HG03135 (cell line): ENCODE data around the gene GTSE1.
A peak's percentile ranks its signal among the peaks of the same experiment; 100 is the strongest.
"Not testable (repeated sequence)": the region's sequence is repeated elsewhere in the genome, so short reads cannot be mapped to it uniquely, and the experiment has no call there.

Source experiments
- ATAC-seq: cut with Tn5 transposase; IDR thresholded peaks from one replicate; pipeline ENCODE4 v1.9.1; 2021; ENCODE audit warnings: mild to moderate bottlenecking, moderate library complexity; ENCODE audit not compliant: unreplicated experiment

The GTSE1 gene

GRCh38 chr22:46292173-46292572, 4.5 kb upstream of the GTSE1 start:
- no peak for ATAC-seq

GRCh38 chr22:46292732-46293131, 3.9 kb upstream of the GTSE1 start:
- no peak for ATAC-seq

DNA sequence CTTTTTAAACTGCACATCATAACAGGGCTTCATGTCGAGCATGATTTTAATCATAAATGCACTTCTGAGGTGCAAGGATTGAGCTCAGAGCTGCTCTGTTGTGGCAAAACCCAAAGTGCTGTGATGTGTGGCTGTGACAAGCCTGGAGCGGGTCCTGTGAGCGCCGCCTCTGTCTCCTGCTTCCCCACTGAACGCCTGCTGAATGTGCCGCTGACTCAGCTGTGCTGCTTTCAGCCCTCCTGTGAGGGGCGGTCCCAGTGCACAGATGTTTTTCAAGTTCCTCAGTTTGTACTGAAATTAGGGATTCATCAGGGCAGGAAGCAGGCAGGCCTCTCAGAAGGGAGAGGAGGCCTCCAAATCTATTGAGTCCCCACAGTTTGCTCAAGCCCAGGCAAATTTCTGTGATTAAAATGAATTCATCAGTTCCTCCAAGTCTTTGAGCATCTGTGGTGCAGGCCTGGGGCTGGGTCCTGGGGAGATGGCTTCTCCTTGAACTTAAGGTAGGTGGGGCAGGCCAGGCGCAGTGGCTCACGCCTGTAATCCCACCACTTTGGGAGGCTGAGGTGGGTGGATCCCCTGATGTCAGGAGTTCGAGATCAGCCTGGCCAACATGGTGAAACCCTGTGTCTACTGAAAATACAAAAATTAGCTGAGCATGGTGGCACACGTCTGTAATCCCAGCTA, 3.0 kb upstream of the GTSE1 start:
- ATAC-seq, result no peak

DNA sequence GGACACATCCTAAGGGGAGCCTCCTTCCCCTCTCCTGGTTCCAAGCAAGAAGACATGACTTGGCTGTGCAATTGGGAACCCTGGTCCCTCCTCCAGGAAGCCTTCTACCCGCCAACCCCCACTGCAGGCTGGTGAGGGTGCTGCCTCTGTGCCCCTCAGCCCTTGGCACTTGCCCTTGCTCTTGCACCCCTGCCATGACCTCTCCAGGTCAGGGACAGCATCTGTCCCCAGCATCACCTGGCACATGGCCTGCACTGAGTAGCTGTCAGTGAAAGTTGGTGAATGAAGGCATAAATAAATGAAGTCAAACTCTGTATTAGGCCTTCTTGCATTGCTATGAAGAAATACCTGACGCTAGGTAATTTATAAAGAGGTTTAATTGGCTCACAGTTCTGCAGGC, 1.9 kb upstream of the GTSE1 start:
- ATAC-seq, result no peak

DNA sequence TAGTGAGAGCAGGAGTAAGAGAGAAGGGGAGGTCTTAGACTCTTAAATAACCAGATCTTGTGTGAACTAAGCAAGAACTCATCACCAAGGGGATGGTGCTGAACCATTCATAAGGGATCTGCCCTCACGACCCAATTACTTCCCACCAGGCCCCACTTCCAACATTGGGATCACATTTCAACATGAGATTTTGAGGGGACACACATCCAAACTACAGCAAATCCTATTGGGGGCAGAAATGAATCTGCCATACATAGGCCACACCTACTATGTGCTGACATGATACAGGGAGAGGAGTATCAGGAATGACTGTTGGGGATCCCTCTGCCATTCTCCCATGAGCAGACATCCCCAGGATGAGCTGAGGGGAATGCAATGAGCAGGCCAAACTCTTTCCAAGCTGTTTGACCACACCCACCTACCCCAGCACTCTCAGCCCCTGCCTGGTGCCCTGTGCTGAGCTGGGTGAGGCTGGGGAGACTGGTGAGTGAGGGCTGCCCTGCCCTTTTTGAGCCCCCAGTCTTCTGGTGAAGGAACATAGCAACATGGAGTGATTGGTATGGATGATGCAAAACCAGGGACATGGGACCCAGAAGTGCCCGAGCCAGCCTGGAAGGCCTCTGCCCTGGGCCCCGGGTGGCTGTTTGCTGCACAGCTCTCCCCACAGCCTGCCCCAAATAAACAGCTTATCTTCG, 1.2 kb upstream of the GTSE1 start:
- no peak for ATAC-seq

DNA sequence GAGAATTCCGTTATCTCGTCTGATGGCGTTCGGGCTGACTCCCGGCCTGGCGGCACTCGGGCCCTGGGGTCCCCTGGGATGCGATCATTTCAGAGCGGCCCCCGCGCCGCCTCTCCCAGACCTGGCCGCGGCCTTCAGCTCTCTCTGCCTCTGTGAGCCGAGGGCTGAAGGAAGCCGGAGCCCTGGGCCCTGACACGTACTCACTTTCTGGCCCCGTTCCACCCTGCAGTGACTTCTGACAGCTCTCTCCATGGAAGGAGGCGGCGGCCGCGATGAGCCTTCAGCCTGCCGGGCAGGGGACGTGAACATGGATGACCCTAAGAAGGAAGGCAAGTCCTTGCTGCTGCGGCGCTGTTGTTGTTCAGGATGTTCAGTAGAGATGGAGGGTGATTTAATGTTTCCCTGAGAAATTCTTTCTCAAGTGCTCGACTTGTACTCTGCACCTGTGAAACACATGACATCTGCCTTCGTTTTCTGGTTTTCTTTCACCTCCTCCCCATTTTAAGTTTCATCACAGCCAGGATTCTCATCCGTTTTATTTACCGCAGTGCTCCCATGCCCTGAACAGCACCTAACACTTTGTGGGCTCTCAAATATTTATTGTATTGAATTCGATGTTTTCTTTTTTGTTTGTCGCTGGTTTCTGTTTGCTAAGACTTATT, 612 bp downstream of the GTSE1 start:
- ATAC-seq, result peak; percentile 20

- ATAC-seq, result no peak
Measured at GRCh38 chr22:46299101-46299500, 2.4 kb downstream of the GTSE1 start.

DNA sequence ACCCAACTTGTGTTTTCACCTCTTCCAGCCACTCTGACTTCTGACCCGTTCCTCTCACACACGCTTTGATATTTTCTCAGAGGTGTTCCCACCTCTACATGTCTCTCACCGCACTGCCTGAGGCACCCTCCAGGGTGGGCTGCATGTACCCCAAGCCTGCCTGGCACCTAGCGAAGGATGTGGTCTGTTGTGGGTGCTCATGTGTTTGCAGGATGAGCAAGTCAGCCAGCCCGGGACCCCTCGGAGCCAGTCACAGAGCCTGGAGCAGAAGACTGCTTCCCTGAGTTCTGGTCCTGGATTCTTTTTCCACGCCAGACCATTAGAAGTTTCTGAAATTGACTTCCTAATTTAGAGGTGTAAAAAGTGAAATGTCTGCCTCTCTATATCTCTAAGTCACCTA, 3.8 kb downstream of the GTSE1 start:
- ATAC-seq, result no peak

DNA sequence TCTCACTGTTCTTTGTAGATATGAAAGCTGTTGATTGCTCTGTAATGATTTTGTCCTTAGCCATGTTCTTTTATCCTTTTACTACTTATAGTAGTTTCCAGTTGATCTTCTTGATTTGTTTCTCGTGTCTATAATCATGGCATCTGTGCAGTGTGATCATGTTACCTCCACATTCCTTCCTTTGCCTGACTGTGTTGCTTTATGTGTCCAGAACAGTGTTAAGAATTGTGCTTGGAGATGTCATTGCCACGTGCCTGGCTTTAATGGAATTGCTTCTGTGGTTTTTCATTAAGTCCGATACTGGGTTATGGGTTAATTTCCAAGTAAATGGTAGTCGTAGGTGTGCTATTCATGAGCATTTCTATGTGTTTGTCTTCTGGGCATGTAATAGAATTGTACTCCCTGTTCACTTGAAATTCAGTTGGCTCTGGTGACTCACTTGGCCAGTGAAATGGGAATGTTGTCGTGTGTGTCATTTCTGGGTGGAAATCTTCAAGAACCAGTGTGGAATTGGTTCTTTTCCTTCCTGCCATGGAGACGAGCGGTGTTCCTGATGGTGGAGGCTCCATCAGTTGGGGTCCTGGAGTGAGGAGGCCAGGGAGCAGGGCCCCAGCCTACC, 6.8 kb downstream of the GTSE1 start:
- ATAC-seq, result no peak

- no peak for ATAC-seq
Measured at GRCh38 chr22:46308283-46308988, 11.8 kb downstream of the GTSE1 start.

DNA sequence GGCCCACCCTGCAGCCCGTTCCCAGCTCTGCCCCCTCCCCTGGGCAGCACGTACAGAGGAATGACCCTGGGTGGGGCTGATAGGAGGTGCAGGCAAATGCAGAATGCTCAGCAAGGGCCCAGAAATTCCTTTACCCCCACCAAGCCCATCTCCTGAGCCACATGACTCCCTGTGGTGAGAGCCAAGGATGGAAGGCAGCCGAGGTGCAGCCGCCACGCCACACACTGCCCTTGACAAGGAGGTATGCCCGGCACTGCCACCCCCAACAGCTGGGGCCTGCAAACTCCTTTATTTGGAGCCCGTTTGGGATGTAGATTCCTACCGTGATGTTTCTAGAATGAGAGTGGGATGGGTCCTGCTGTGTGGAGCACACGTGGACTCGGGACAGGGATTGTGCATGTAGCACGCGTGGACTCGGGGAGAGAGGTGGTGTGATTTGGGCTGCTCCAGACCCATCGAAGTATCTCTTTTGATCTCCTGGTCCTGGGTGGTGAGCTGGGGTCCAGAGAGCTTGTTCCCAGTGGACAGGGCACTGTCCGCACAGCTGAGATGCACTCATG, 12.9 kb downstream of the GTSE1 start:
- ATAC-seq, result no peak

DNA sequence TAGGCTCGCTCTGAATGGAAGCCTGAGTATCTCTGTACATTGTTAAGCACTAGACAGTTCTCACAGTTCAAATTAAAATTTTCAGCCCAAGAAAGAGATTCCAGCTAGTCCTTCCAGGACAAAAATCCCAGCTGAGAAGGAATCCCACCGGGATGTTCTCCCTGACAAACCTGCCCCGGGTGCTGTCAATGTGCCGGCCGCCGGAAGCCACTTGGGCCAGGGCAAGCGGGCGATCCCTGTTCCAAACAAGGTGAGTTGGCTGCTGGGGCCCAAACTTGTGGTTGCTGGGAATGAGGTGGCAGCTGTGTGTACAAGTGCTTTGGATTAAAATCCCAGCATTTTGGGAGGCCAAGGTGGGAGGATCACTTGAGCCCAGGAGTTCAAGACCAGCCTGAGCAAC, 15.4 kb downstream of the GTSE1 start:
- ATAC-seq, result no peak

- not testable (repeated sequence) for ATAC-seq
Measured at GRCh38 chr22:46312848-46313247, 16.2 kb downstream of the GTSE1 start.

GRCh38 chr22:46315976-46316375, 19.3 kb downstream of the GTSE1 start:
- ATAC-seq, result no peak

GRCh38 chr22:46317646-46318045, 21.0 kb downstream of the GTSE1 start:
- no peak for ATAC-seq

GRCh38 chr22:46318576-46318975, 21.9 kb downstream of the GTSE1 start:
- ATAC-seq, result no peak

DNA sequence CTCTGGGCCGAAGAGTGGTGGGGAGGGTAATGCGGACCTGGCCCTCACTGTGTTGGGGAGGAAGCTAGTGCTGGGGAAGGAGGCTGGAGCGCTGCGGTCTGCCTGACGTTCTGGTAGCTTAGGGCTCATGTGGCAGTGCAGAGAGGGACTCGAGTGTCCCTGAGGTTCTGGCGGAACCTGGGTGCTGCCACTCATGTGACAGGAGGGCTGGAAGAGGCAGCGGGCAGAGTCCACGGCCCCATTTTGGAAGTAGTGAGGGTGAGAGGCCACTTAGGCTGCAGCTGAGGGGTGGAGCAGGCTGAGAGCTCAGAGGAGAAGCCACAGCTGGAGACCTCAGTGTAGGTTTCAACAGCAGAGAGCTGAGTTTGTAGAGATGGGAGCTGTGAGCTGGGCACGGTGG, 22.6 kb downstream of the GTSE1 start:
- no peak for ATAC-seq

- no peak for ATAC-seq
Measured at GRCh38 chr22:46320166-46320710, 23.6 kb downstream of the GTSE1 start.

- no peak for ATAC-seq
Measured at GRCh38 chr22:46320716-46321386, 24.2 kb downstream of the GTSE1 start.

GRCh38 chr22:46322711-46323110, 26.0 kb downstream of the GTSE1 start:
- ATAC-seq, result no peak
